GM19328 (cell line): ENCODE measurements around the gene ZNF687.

Source experiments
- ATAC-seq: cut with Tn5 transposase; IDR thresholded peaks from one replicate; pipeline ENCODE4 v1.9.1; 2021; ENCODE audit warnings: mild to moderate bottlenecking, moderate library complexity; ENCODE audit not compliant: unreplicated experiment

Gene ZNF687

GRCh38 chr1:151281225-151281968, 702 bp upstream of the ZNF687 start:
- ATAC-seq = peak; percentile 34

GRCh38 chr1:151282883-151283725, 1.0 kb downstream of the ZNF687 start:
- ATAC-seq = no peak

GRCh38 chr1:151284013-151284577, 2.0 kb downstream of the ZNF687 start:
- ATAC-seq = no peak

GRCh38 chr1:151286619-151287340, 4.7 kb downstream of the ZNF687 start:
- no peak for ATAC-seq

GRCh38 chr1:151287341-151287699, 5.2 kb downstream of the ZNF687 start:
- no peak for ATAC-seq

GRCh38 chr1:151287767-151288500, 5.8 kb downstream of the ZNF687 start:
- no peak for ATAC-seq

- no peak for ATAC-seq
Observed at GRCh38 chr1:151288502-151288901, 6.4 kb downstream of the ZNF687 start.

- no peak for ATAC-seq
Observed at GRCh38 chr1:151289080-151289935, 7.2 kb downstream of the ZNF687 start.

GRCh38 chr1:151289991-151290708, 8.1 kb downstream of the ZNF687 start:
- ATAC-seq = no peak

GRCh38 chr1:151290709-151291303, 8.7 kb downstream of the ZNF687 start:
- no peak for ATAC-seq

- ATAC-seq = no peak
Observed at GRCh38 chr1:151292207-151293030, 10.3 kb downstream of the ZNF687 start.

- ATAC-seq = no peak
Observed at GRCh38 chr1:151293093-151293492, 11.0 kb downstream of the ZNF687 start.

GRCh38 chr1:151294742-151295462, 12.8 kb downstream of the ZNF687 start:
- no peak for ATAC-seq

GRCh38 chr1:151309811-151310323, 27.8 kb downstream of the ZNF687 start:
- ATAC-seq = no peak

- no peak for ATAC-seq
Observed at GRCh38 chr1:151311011-151311410, 28.9 kb downstream of the ZNF687 start.

GRCh38 chr1:151311589-151312331, 29.7 kb downstream of the ZNF687 start:
- ATAC-seq = no peak
